K562 (cell line): ENCODE results near the gene SLC6A16. TPM values are rescaled to one million over a fixed set of nuclear protein-coding genes. Genes with fewer than 3 reads are reported as not detected.

ENCODE experiments used
- HMG20A ChIP-seq: fragments of 450-650 bp; formaldehyde crosslinking; conservative IDR thresholded peaks from 2 replicates; pipeline ENCODE4 v1.4.0; 2020; ENCODE audit warnings: mild to moderate bottlenecking, mixed read lengths
- PHB2 ChIP-seq: fragments of 450-650 bp; IDR thresholded peaks from 2 replicates; pipeline ENCODE4 v1.6.1; 2017; ENCODE audit warnings: low read depth
- RREB1 ChIP-seq: fragments of 250-450 bp; sonication (Bioruptor Pico); IDR thresholded peaks from 2 replicates; pipeline ENCODE4 v1.4.0; 2020
- RUNX1 ChIP-seq: sonication (generic); IDR thresholded peaks from 2 replicates; pipeline ENCODE4 v1.6.1; 2016; ENCODE audit warnings: antibody characterized with exemption, low read depth
- SMARCA4 ChIP-seq: fragments of 450-650 bp; IDR thresholded peaks from 2 replicates; pipeline ENCODE4 v1.6.1; 2016
- VEZF1 ChIP-seq: fragments of 200-800 bp; sonication (Bioruptor generic); IDR thresholded peaks from 2 replicates; pipeline ENCODE4 v1.6.1; 2017; ENCODE audit warnings: missing genetic modification characterization, missing compliant biosample characterization
- polyA plus RNA-seq, 8 experiments: library from polyadenylated mRNA; depleted of rRNA in 4 of 8; stranded (reverse) in 5 of 8; unstranded in 3 of 8; fragments of >200 nt; fragmentation: Nextera tagmentation in 2 of 8; fragmentation: Illumina TruSeq in 1 of 8; extraction: Ambion mirVana in 2 of 8; extraction: Trizol in 1 of 8; gene quantifications; 2 replicates each; pipeline versions ENCODE4 v1.2.1 to v1.2.3, GENCODE V29; 2011 to 2014; ENCODE audit warnings: inconsistent platforms in 1 of 8, missing spikeins in 1 of 8
- total RNA-seq, 7 experiments: library from RNA; depleted of rRNA in 6 of 7; stranded (reverse); fragments of >200 nt in 6 of 7; fragmentation: Illumina TruSeq in 2 of 7; extraction: Trizol in 2 of 7; gene quantifications; 2 replicates each; pipeline versions ENCODE4 v1.2.1 to v1.2.3, GENCODE V29; 2011 to 2021; ENCODE audit warnings: low replicate concordance in 1 of 7
- TF ChIP-seq, protein P1 (sequence below): sonication (generic); formaldehyde crosslinking; IDR thresholded peaks from 2 replicates; pipeline ENCODE4 v1.8.0; 2022; ENCODE audit warnings: missing genetic modification reagents, mild to moderate bottlenecking, borderline replicate concordance

The SLC6A16 gene
- total and polyA plus RNA-seq, 9 of the 15 experiments (the other 6 are each of a cell fraction or from before 2014, with no cell fraction given), result 0.05 to 0.95 (median 0.36) TPM

DNA sequence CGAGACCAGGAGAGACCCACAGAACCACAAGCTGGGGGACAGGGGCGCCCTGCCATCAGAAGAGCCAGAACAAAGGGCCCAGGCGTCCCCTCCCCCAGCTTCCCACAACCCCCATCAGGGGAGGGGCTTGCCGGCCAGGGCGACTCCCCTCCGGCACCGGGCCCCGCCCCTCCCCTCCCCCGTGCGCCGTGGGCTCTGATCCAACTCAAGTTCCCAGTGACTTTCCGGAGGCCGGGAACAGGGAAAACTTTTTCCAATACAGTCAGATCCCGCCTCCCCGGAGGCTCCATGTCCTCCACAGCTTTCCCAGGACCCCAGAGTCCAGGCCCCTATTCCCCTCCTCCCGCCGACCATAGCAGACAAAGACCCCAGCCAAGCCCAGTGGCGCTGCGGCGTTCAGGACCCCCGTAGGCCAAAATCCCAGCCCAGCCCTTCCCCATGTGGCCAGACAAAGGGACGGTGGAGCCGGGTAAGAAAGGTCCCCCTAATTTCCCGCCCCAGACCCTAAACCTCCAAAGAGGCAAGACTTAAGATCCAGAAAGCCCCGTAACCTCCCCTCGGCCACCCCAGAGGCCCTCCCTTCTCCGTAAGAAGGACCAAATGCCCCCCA is 36.6 kb upstream of the SLC6A16 start (continued):
- TF ChIP-seq RREB1 (CRISPR knock-in tag), result no peak
- TF ChIP-seq SMARCA4, result no peak
- TF ChIP-seq VEZF1 (CRISPR knock-in tag), result peak; percentile 76
- TF ChIP-seq, protein P1, sequence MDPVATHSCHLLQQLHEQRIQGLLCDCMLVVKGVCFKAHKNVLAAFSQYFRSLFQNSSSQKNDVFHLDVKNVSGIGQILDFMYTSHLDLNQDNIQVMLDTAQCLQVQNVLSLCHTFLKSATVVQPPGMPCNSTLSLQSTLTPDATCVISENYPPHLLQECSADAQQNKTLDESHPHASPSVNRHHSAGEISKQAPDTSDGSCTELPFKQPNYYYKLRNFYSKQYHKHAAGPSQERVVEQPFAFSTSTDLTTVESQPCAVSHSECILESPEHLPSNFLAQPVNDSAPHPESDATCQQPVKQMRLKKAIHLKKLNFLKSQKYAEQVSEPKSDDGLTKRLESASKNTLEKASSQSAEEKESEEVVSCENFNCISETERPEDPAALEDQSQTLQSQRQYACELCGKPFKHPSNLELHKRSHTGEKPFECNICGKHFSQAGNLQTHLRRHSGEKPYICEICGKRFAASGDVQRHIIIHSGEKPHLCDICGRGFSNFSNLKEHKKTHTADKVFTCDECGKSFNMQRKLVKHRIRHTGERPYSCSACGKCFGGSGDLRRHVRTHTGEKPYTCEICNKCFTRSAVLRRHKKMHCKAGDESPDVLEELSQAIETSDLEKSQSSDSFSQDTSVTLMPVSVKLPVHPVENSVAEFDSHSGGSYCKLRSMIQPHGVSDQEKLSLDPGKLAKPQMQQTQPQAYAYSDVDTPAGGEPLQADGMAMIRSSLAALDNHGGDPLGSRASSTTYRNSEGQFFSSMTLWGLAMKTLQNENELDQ (CRISPR knock-in tag), result no peak
- no peak for TF ChIP-seq PHB2
- TF ChIP-seq RUNX1, result 0 out of 2 replicates have a peak, but pooled peaks have one; percentile 42
- no peak for TF ChIP-seq HMG20A (CRISPR knock-in tag)
